Caco-2 (cell line): ENCODE results near the gene OTOGL. TPM values are rescaled to one million over a fixed set of nuclear protein-coding genes. Genes with fewer than 3 reads are reported as not detected.

Experiments used
- BruUV-seq: library from RNA; stranded (reverse); fragments of 400-500 nt; replicated peaks from 2 replicates; lab custom pipeline; 2021; lab: Mats Ljungman, UMichigan
- CTCF ChIA-PET: fragments of 300-600 bp; sonication (Branson Sonifier 250); formaldehyde crosslinking; loops from one replicate; lab custom pipeline; 2022; ENCODE audit warnings: antibody characterized with exemption; lab: Charles Lee
- POLR2A ChIA-PET: fragments of 300-600 bp; sonication (Branson Sonifier 250); formaldehyde crosslinking; loops from one replicate; lab custom pipeline; 2022; ENCODE audit warnings: antibody characterized with exemption; lab: Charles Lee
- DNase-seq, 2 experiments: peaks; one replicate each; pipeline versions ENCODE4 v3.0.0 to v3.0.0-alpha.2; 2020 to 2022
- H3K27me3 ChIP-seq: replicated peaks from 2 replicates; pipeline ENCODE4 v1.6.0; 2011; ENCODE audit warnings: low read length; ENCODE audit not compliant: control insufficient read depth, insufficient read depth
- H3K36me3 ChIP-seq: 2 replicates; pipeline ENCODE4 v1.5.1; 2011; ENCODE audit warnings: low read length; ENCODE audit not compliant: control insufficient read depth, insufficient read depth
- H3K4me1 ChIP-seq: fragments of 250-450 bp; sonication (Bioruptor Pico); 2 replicates; pipeline ENCODE4 v1.5.1; 2020; ENCODE audit warnings: mild to moderate bottlenecking
- H3K4me3 ChIP-seq: 2 replicates; pipeline ENCODE4 v1.5.1; 2011; ENCODE audit warnings: low read depth, mild to moderate bottlenecking, control low read depth, low read length
- H3K9me3 ChIP-seq: fragments of 250-450 bp; sonication (Bioruptor Pico); 2 replicates; pipeline ENCODE4 v1.5.1; 2020; ENCODE audit warnings: mild to moderate bottlenecking, moderate library complexity
- H3K27ac Mint-ChIP-seq: one replicate; pipeline ENCODE4 v1.8.0; 2022; ENCODE audit warnings: mixed read lengths; ENCODE audit not compliant: unreplicated experiment
- H3K27me3 Mint-ChIP-seq: one replicate; pipeline ENCODE4 v1.8.0; 2022; ENCODE audit warnings: mixed read lengths; ENCODE audit not compliant: insufficient read depth, unreplicated experiment
- H3K36me3 Mint-ChIP-seq: one replicate; pipeline ENCODE4 v1.8.0; 2022; ENCODE audit warnings: mild to moderate bottlenecking, mixed read lengths; ENCODE audit not compliant: insufficient read depth, unreplicated experiment
- H3K4me1 Mint-ChIP-seq: one replicate; pipeline ENCODE4 v1.8.0; 2022; ENCODE audit warnings: low read depth, mixed read lengths; ENCODE audit not compliant: unreplicated experiment
- H3K4me3 Mint-ChIP-seq: one replicate; pipeline ENCODE4 v1.8.0; 2022; ENCODE audit warnings: mild to moderate bottlenecking, moderate library complexity, mixed read lengths; ENCODE audit not compliant: unreplicated experiment
- H3K9me3 Mint-ChIP-seq: one replicate; pipeline ENCODE4 v1.8.0; 2022; ENCODE audit warnings: mixed read lengths; ENCODE audit not compliant: unreplicated experiment
- CTCF ChIP-seq, 2 experiments: fragments of 200-600 bp in 1 of 2; IDR thresholded peaks; 1 replicate in 1 of 2; 2 replicates in 1 of 2; pipeline versions ENCODE4 v1.5.1 to v1.8.0; 2011 to 2022; ENCODE audit warnings: antibody characterized with exemption in 1 of 2, control low read depth in 1 of 2, inconsistent platforms in 1 of 2, low read depth in 1 of 2, low read length in 1 of 2, mild to moderate bottlenecking in 1 of 2, moderate library complexity in 1 of 2; ENCODE audit not compliant: insufficient read depth in 1 of 2, severe bottlenecking in 1 of 2, unreplicated experiment in 1 of 2
- intact Hi-C: fragments of 100-400 bp; cut with micrococcal nuclease; formaldehyde crosslinking; loops from one replicate; pipeline ENCODE4 v1.10.0; 2022; ENCODE audit not compliant: unreplicated experiment
- total RNA-seq: library from RNA; stranded (reverse); gene quantifications from 2 replicates; pipeline ENCODE4 v1.2.3, GENCODE V29; 2022

Gene OTOGL
- total RNA-seq, 1 experiment from 2014 or later, result 0.39 TPM

DNA sequence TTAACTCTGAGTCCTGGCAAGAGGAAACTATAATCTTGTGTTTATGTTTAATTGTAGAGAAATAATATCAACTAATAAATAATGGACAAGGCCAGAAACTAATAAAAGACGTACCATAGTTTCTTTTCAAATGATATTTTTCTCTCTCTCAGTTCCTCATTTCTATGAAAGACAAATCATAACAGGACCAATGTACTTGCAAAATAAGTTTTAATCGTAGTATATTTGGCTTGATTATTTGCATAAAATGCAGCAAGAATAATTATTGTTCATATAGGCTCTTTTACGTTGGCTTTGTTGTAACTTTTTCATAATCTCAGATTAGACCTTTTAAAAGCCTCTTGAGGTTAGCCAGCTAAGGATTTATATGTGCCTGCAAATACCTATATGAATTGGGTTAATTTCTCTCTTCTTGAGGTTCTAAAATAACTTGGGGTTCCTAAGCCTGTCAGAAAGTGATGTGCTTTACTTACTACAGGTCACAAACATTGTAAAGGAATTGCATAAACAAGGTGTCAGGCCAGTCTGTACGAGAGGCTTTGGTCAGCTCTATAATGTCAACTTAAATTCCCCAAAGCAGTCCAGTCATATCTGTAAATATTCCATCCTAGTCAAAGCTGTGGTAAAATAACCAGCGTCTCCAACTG is 191.9 kb downstream of the OTOGL start:
- POLR2A ChIA-PET, result no interaction called here
- no peaks in the 10 kb centered on the region for H3K27me3 ChIP-seq
- H3K36me3 Mint-ChIP-seq, result no peaks in the 10 kb centered on the region
- no peak for DNase-seq
- BruUV-seq, result no TSS peak
- no peaks in the 10 kb centered on the region for H3K9me3 ChIP-seq
- H3K27ac Mint-ChIP-seq, result no peak overlapping the region
- peaks cover 10% of the 10 kb centered on the region for H3K27me3 Mint-ChIP-seq
- H3K4me3 Mint-ChIP-seq, result no peak overlapping the region
- H3K4me1 Mint-ChIP-seq, result no peaks in the 10 kb centered on the region
- CTCF ChIA-PET, result no interaction called here
- no peaks in the 10 kb centered on the region for H3K4me1 ChIP-seq
- intact Hi-C loops, result no loop called here
- H3K4me3 ChIP-seq, result no peak overlapping the region
- TF ChIP-seq CTCF (IDR thresholded peaks at IDR 0.05; ENCODE audit: insufficient read depth in 1 of 2, low read depth in 1 of 2, low read length in 1 of 2, severe bottlenecking in 1 of 2, unreplicated experiment in 1 of 2), result no peak
- H3K36me3 ChIP-seq, result no peaks in the 10 kb centered on the region
- peaks cover 9% of the 10 kb centered on the region for H3K9me3 Mint-ChIP-seq

DNA sequence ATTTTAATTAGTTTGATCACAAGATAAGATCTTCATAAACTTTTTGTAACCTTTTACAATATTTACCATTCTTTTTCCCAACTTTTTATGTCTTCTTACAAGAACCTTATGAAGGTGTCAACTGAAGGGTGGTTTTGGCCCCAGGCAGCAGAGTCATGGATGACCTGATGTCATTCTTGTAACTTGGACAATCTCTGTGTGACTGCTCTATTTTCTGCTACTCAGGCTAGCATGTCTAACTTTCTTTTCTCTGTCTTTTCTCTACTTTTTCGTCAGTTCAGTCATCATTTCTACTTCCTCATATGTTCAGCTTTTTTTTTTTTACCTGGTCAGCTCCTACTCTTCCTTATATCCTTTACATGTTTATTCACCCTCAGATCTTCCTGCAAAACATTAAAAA is 194.0 kb downstream of the OTOGL start:
- TF ChIP-seq CTCF (IDR thresholded peaks at IDR 0.05; ENCODE audit: insufficient read depth in 1 of 2, low read depth in 1 of 2, low read length in 1 of 2, severe bottlenecking in 1 of 2, unreplicated experiment in 1 of 2), result no peak
- Mint-ChIP-seq H3K27ac (no peak overlapping the region), H3K9me3 (peaks cover 6% of the 10 kb centered on the region), H3K27me3 (peaks cover 3% of the 10 kb centered on the region), H3K36me3 (no peaks in the 10 kb centered on the region), H3K4me1 (no peaks in the 10 kb centered on the region), H3K4me3 (no peak overlapping the region)
- ChIA-PET CTCF (no interaction called here), POLR2A (no interaction called here)
- intact Hi-C loops, result no loop called here
- DNase-seq, result no peak
- Histone ChIP-seq H3K9me3 (no peaks in the 10 kb centered on the region), H3K36me3 (no peaks in the 10 kb centered on the region), H3K4me3 (no peak overlapping the region), H3K4me1 (no peaks in the 10 kb centered on the region), H3K27me3 (no peaks in the 10 kb centered on the region)
- BruUV-seq, result no TSS peak

- ChIA-PET CTCF (no interaction called here), POLR2A (no interaction called here)
- intact Hi-C loops, result no loop called here
- H3K9me3 ChIP-seq, result no peaks in the 10 kb centered on the region
- H3K4me3 ChIP-seq, result no peak overlapping the region
- Mint-ChIP-seq H3K9me3 (peaks cover 2% of the 10 kb centered on the region), H3K27me3 (no peaks in the 10 kb centered on the region), H3K4me3 (no peak overlapping the region), H3K27ac (no peak overlapping the region), H3K36me3 (no peaks in the 10 kb centered on the region), H3K4me1 (no peaks in the 10 kb centered on the region)
- BruUV-seq, result no TSS peak
- TF ChIP-seq CTCF (IDR thresholded peaks at IDR 0.05; ENCODE audit: insufficient read depth in 1 of 2, low read depth in 1 of 2, low read length in 1 of 2, severe bottlenecking in 1 of 2, unreplicated experiment in 1 of 2), result no peak
- no peak for DNase-seq
- no peaks in the 10 kb centered on the region for H3K36me3 ChIP-seq
- H3K4me1 ChIP-seq, result no peaks in the 10 kb centered on the region
- H3K27me3 ChIP-seq, result no peaks in the 10 kb centered on the region
These were observed 194.4 kb downstream of the OTOGL start for GRCh38 chr12:80293759-80294158.
